ENCODE measurements around the gene NEAT1. TPM values are rescaled to one million over a fixed set of nuclear protein-coding genes. Genes with fewer than 3 reads are reported as not detected.

The NEAT1 gene
- total and polyA plus RNA-seq, 9 of the 15 experiments (the other 6 are each of a cell fraction or from before 2014, with no cell fraction given): 20.1 to 389 (median 62.8) TPM

GRCh38 chr11:65426839-65427690 lies 4.5 kb downstream of the NEAT1 start (continued):
- no peak for TF ChIP-seq ZNF318 (IDR thresholded peaks at IDR 0.05; ENCODE audit: borderline replicate concordance in 1 of 2, low read depth in 1 of 2)
- TF ChIP-seq HLTF (IDR thresholded peaks at IDR 0.05): no peak
- no peak for TF ChIP-seq TOE1 (IDR thresholded peaks at IDR 0.05; ENCODE audit: borderline replicate concordance)
- no peak; the same call in 1 of the 2 replicates for TF ChIP-seq TOE1 (CRISPR knock-in tag; IDR thresholded peaks at IDR 0.05; ENCODE audit: borderline replicate concordance, low read depth)
- TF ChIP-seq KDM2B (CRISPR knock-in tag; IDR thresholded peaks at IDR 0.05): peak; percentile 45; the same call in 1 of the 2 replicates
- TF ChIP-seq NBN (IDR thresholded peaks at IDR 0.05; ENCODE audit: low read depth): 0 out of 2 replicates have a peak, but pooled peaks have one; percentile 25
- TF ChIP-seq HNRNPK (IDR thresholded peaks at IDR 0.05; ENCODE audit: low read depth, low read length, poor library complexity, severe bottlenecking): no peak
- peak; percentile 85 to 93 for TF ChIP-seq MLLT1 (IDR thresholded peaks at IDR 0.05)
- no peak for TF ChIP-seq ZZZ3 (IDR thresholded peaks at IDR 0.05)
- peak; percentile 56; the same call in 1 of the 2 replicates for TF ChIP-seq ATF2 (CRISPR knock-in tag; IDR thresholded peaks at IDR 0.05)
- peak; percentile 38 for TF ChIP-seq TAL1 (IDR thresholded peaks at IDR 0.05)
- TF ChIP-seq SNRNP70 (optimal IDR thresholded peaks at IDR 0.05; ENCODE audit: low read depth, low read length): peak; percentile 89
- peak; percentile 90 for TF ChIP-seq RUNX1 (IDR thresholded peaks at IDR 0.05; ENCODE audit: low read depth)
- peak; percentile 57; the same call in 1 of the 2 replicates for TF ChIP-seq ZNF740 (CRISPR knock-in tag; IDR thresholded peaks at IDR 0.05)
- no peak for TF ChIP-seq ZNF740 (tag; IDR thresholded peaks at IDR 0.05)

All from K562 (cell line).